ENCODE results near the gene NAV1.

Gene NAV1

DNA sequence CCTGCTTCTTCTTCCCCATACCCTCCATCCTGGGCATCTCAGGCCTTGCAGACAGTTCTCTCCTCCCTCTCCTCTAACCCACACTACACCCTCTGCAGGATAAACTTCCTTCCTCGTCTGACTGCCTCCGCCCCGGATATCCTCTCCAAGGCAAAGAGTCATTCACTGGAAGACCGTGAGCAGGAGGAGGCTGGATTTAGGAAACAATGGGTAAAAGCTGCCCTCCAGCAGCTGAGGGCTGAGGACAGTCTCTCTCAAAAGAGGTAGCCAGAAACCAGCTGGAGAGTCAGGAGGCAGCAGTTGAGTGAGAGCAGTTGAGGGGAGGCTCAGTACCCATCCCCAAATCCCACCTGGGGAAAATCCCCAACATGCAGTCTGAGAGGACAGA is 33.4 kb upstream of the NAV1 start:
- Histone ChIP-seq H4K20me1 (ENCODE audit: insufficient read depth) (no peaks in the 10 kb centered on the region), H3K27ac (peak overlapping the region; percentile 65; the same call in 1 of the 2 replicates), H3K9ac (peak overlapping the region; percentile 6; the same call in 1 of the 2 replicates), H3K4me1 (ENCODE audit: low read depth, poor library complexity, severe bottlenecking) (peaks cover 45% of the 10 kb centered on the region), H3K4me3 (IDR thresholded peaks at IDR 0.05; ENCODE audit: insufficient read depth, low read depth, low read length) (no peak overlapping the region), H3K79me2 (ENCODE audit: insufficient read depth, low read depth) (no peaks in the 10 kb centered on the region; the same call in 1 of the 2 replicates), H3K36me3 (ENCODE audit: insufficient read depth) (no peaks in the 10 kb centered on the region), H2AFZ (ENCODE audit: low read depth) (no peak overlapping the region), H3K4me2 (peak overlapping the region; percentile 88), H3K27me3 (ENCODE audit: insufficient read depth, low read depth) (no peaks in the 10 kb centered on the region)
- TF ChIP-seq, protein P1, sequence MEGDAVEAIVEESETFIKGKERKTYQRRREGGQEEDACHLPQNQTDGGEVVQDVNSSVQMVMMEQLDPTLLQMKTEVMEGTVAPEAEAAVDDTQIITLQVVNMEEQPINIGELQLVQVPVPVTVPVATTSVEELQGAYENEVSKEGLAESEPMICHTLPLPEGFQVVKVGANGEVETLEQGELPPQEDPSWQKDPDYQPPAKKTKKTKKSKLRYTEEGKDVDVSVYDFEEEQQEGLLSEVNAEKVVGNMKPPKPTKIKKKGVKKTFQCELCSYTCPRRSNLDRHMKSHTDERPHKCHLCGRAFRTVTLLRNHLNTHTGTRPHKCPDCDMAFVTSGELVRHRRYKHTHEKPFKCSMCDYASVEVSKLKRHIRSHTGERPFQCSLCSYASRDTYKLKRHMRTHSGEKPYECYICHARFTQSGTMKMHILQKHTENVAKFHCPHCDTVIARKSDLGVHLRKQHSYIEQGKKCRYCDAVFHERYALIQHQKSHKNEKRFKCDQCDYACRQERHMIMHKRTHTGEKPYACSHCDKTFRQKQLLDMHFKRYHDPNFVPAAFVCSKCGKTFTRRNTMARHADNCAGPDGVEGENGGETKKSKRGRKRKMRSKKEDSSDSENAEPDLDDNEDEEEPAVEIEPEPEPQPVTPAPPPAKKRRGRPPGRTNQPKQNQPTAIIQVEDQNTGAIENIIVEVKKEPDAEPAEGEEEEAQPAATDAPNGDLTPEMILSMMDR (conservative IDR thresholded peaks at IDR 0.05; ENCODE audit: low read depth, low read length): no peak; the same call in 1 of the 2 replicates

DNA sequence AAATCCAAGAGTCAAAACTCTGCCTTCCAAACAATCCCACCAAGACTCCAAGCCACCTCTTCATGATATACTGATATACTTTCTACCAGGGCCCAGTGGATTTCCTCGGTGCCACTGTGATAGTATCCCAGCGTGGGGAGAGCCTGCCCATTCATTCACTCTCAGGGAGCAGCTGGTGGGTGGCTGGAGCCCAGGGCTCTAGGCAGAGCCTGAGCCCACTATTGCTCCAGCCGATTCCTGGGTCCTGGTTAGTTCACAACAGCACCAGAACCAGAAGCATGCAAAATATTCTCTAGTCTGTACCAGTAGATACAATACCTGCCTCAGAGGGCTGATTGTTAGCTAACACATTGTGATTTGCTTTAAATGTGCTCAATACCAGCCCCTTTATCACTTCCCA is 32.8 kb upstream of the NAV1 start:
- H4K20me1 ChIP-seq (ENCODE audit: insufficient read depth): no peaks in the 10 kb centered on the region
- no peaks in the 10 kb centered on the region for H3K27me3 ChIP-seq (ENCODE audit: insufficient read depth, low read depth)
- H3K4me2 ChIP-seq: peak overlapping the region; percentile 88
- no peaks in the 10 kb centered on the region; the same call in 1 of the 2 replicates for H3K79me2 ChIP-seq (ENCODE audit: insufficient read depth, low read depth)
- no peak overlapping the region for H3K4me3 ChIP-seq (IDR thresholded peaks at IDR 0.05; ENCODE audit: insufficient read depth, low read depth, low read length)
- H3K27ac ChIP-seq: peak overlapping the region; percentile 65
- H3K36me3 ChIP-seq (ENCODE audit: insufficient read depth): no peaks in the 10 kb centered on the region
- peaks cover 45% of the 10 kb centered on the region for H3K4me1 ChIP-seq (ENCODE audit: low read depth, poor library complexity, severe bottlenecking)
- peak overlapping the region; percentile 82 for H2AFZ ChIP-seq (ENCODE audit: low read depth)
- TF ChIP-seq, protein P1 (conservative IDR thresholded peaks at IDR 0.05; ENCODE audit: low read depth, low read length): no peak
- H3K9ac ChIP-seq: peak overlapping the region; percentile 92; the same call in 1 of the 2 replicates

DNA sequence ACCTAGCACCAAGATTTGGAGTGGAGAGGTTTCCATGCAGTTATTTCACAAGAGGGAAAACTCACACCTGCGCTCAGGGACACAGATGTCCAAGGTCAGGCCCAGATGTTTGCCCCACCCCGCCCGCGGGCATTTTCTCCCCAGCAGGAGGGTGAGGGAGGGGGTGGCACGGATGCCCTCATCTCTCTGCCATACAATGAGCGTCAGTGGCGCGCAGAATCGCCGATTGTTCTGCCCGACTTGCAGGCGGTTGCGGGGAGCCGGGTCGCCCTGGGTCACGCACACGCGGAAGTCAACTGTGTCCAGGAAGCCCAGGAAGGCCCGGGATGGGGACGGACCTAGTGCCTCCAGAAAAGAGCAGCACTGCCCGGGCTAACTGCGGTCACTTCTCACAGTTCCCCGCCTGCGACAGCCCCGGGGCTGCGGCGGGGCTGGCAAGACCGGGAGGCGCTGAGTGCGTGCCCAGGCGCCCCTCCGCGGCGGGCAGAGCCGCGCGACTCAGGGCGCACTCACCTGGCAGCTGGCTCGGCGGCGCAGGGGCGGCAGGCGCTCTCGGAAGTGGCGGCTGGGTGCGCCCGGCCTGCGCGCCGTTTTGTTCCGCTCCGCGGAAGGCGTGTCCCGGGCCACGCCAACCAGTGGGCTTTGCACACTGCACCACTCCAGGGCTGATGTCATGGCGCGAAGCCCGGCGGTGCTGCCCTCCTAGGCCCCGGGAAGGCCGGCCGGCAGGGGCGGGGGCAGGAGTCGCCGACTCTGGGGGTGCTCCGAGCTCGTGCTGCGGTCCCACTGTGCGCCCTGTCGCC is 32.2 kb upstream of the NAV1 start, which contains the start of gene CSRP1:
CSRP1 (minus strand) TSS at position 567 of the 803 bp plus-strand sequence. CDS start 10,820 bp downstream, outside the sequence.
- TF ChIP-seq, protein P1 (conservative IDR thresholded peaks at IDR 0.05; ENCODE audit: low read depth, low read length): no peak; the same call in 1 of the 2 replicates
- Histone ChIP-seq H3K79me2 (ENCODE audit: insufficient read depth, low read depth) (no peaks in the 10 kb centered on the region; the same call in 1 of the 2 replicates), H2AFZ (ENCODE audit: low read depth) (peak within 1 kb of the TSS; percentile 82), H3K9ac (peak within 1 kb of the TSS; percentile 92), H3K36me3 (ENCODE audit: insufficient read depth) (no peaks in the 10 kb centered on the region), H3K27me3 (ENCODE audit: insufficient read depth, low read depth) (no peaks in the 10 kb centered on the region), H3K4me1 (ENCODE audit: low read depth, poor library complexity, severe bottlenecking) (peaks cover 51% of the 10 kb centered on the region), H4K20me1 (ENCODE audit: insufficient read depth) (no peaks in the 10 kb centered on the region), H3K4me3 (IDR thresholded peaks at IDR 0.05; ENCODE audit: insufficient read depth, low read depth, low read length) (peak within 1 kb of the TSS; percentile 71), H3K27ac (peak within 1 kb of the TSS; percentile 65), H3K4me2 (peak within 1 kb of the TSS; percentile 88)

DNA sequence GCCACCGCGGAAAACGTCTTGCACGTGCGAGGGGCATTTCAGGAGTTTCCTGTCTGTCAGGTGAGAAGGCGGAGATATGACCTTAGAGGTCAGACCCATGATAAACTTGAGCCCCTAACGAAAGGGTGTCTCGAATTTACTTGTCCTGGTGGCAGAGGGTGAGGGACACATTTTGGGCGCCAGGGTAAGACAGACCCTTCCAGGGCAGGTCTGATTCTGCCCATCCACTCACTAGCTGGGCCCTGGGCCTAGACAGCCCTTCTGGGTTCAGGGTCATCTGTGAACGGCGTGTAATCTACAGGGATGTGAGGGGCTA is 31.6 kb upstream of the NAV1 start:
- Histone ChIP-seq H3K4me1 (ENCODE audit: low read depth, poor library complexity, severe bottlenecking) (peaks cover 56% of the 10 kb centered on the region), H3K27ac (peak overlapping the region; percentile 65), H3K79me2 (ENCODE audit: insufficient read depth, low read depth) (no peaks in the 10 kb centered on the region; the same call in 1 of the 2 replicates), H3K4me2 (peak overlapping the region; percentile 88), H4K20me1 (ENCODE audit: insufficient read depth) (no peaks in the 10 kb centered on the region), H3K36me3 (ENCODE audit: insufficient read depth) (no peaks in the 10 kb centered on the region), H3K27me3 (ENCODE audit: insufficient read depth, low read depth) (no peaks in the 10 kb centered on the region), H3K9ac (peak overlapping the region; percentile 92), H3K4me3 (IDR thresholded peaks at IDR 0.05; ENCODE audit: insufficient read depth, low read depth, low read length) (no peak overlapping the region), H2AFZ (ENCODE audit: low read depth) (peak overlapping the region; percentile 82)
- TF ChIP-seq, protein P1 (conservative IDR thresholded peaks at IDR 0.05; ENCODE audit: low read depth, low read length): no peak
